ENCODE results near the gene SPRING1. TPM values are rescaled to one million over a fixed set of nuclear protein-coding genes. Genes with fewer than 3 reads are reported as not detected.

The SPRING1 gene
- total and polyA plus RNA-seq, 2 donors (not counting 1 experiment from before 2014, with no cell fraction given): 12.9 to 43.7 TPM

- ATAC-seq (ENCODE audit: low read depth) (no peak), DNase-seq (no peak)
- H3K36me3 ChIP-seq (replicated peaks in 1 of 2; ENCODE audit: control extremely low read depth in 1 of 2, control insufficient read depth in 1 of 2, extremely low read depth in 1 of 2, insufficient read depth in 2 of 2, low read length in 1 of 2): peaks cover 0 to 2% of the 10 kb centered on the region in 2 experiments
- Mint-ChIP-seq H3K4me3 (no peak overlapping the region), H3K27ac (no peak overlapping the region), H3K27me3 (no peaks in the 10 kb centered on the region), H3K9me3 (ENCODE audit: insufficient read depth) (no peaks in the 10 kb centered on the region), H3K4me1 (no peaks in the 10 kb centered on the region)
- no peak for TF ChIP-seq CTCF (IDR thresholded peaks at IDR 0.05)
- no peak for TF ChIP-seq EZH2 (IDR thresholded peaks at IDR 0.05; ENCODE audit: borderline replicate concordance, insufficient read depth, low read depth, low read length, poor library complexity, severe bottlenecking)
- intact Hi-C loops (cut with micrococcal nuclease): no loop called here
- no peaks in the 10 kb centered on the region for H3K4me1 ChIP-seq (ENCODE audit: control insufficient read depth in 2 of 2, insufficient read depth in 2 of 2, low read length in 2 of 2)
- H4K20me1 ChIP-seq (ENCODE audit: control insufficient read depth, insufficient read depth, low read length, poor library complexity, severe bottlenecking): no peaks in the 10 kb centered on the region
- no peak overlapping the region for H3K27ac ChIP-seq (ENCODE audit: low read length in 2 of 2)
- POLR2A ChIA-PET: no interaction called here
- no peaks in the 10 kb centered on the region for H3K9me3 ChIP-seq (ENCODE audit: control extremely low read depth in 1 of 3, control insufficient read depth in 2 of 3, insufficient read depth in 1 of 3, low read length in 2 of 3)
- H3K4me2 ChIP-seq (replicated peaks; ENCODE audit: low read depth, low read length, poor library complexity, severe bottlenecking): no peak overlapping the region
- H2AFZ ChIP-seq (ENCODE audit: insufficient read depth, low read depth, low read length, poor library complexity, severe bottlenecking): no peak overlapping the region
- no peaks in the 10 kb centered on the region for H3K79me2 ChIP-seq (ENCODE audit: control insufficient read depth, insufficient read depth, low read length)
- WGBS (ENCODE audit: insufficient coverage): no CpG with 5 or more reads among the region's 1 CpG
- H3K4me3 ChIP-seq (ENCODE audit: control extremely low read depth in 1 of 5, extremely low read depth in 1 of 5, insufficient read depth in 1 of 5, low read depth in 2 of 5, low read length in 4 of 5): no peak overlapping the region
- H3K27me3 ChIP-seq (replicated peaks in 1 of 4; ENCODE audit: control extremely low read depth in 1 of 4, control insufficient read depth in 3 of 4, insufficient read depth in 4 of 4, low read length in 3 of 4): no peaks in the 10 kb centered on the region
- no peak overlapping the region for H3K9ac ChIP-seq (ENCODE audit: low read length)
- CTCF ChIA-PET: no interaction called here
Measured at GRCh38 chr12:116777245-116777644, 39.4 kb upstream of the SPRING1 start.

GRCh38 chr12:116774020-116774419, 36.2 kb upstream of the SPRING1 start:
- H3K27ac Mint-ChIP-seq: no peak overlapping the region
- Histone ChIP-seq H3K27ac (ENCODE audit: low read length in 2 of 2) (no peak overlapping the region), H3K4me2 (replicated peaks; ENCODE audit: low read depth, low read length, poor library complexity, severe bottlenecking) (no peak overlapping the region), H2AFZ (ENCODE audit: insufficient read depth, low read depth, low read length, poor library complexity, severe bottlenecking) (no peak overlapping the region), H3K4me3 (ENCODE audit: control extremely low read depth in 1 of 5, extremely low read depth in 1 of 5, insufficient read depth in 1 of 5, low read depth in 2 of 5, low read length in 4 of 5) (no peak overlapping the region), H3K36me3 (replicated peaks in 1 of 2; ENCODE audit: control extremely low read depth in 1 of 2, control insufficient read depth in 1 of 2, extremely low read depth in 1 of 2, insufficient read depth in 2 of 2, low read length in 1 of 2) (peaks cover 0 to 1% of the 10 kb centered on the region in 2 experiments), H3K27me3 (replicated peaks in 1 of 4; ENCODE audit: control extremely low read depth in 1 of 4, control insufficient read depth in 3 of 4, insufficient read depth in 4 of 4, low read length in 3 of 4) (no peaks in the 10 kb centered on the region), H3K4me1 (ENCODE audit: control insufficient read depth in 2 of 2, insufficient read depth in 2 of 2, low read length in 2 of 2) (no peaks in the 10 kb centered on the region), H3K79me2 (ENCODE audit: control insufficient read depth, insufficient read depth, low read length) (no peaks in the 10 kb centered on the region), H4K20me1 (ENCODE audit: control insufficient read depth, insufficient read depth, low read length, poor library complexity, severe bottlenecking) (no peaks in the 10 kb centered on the region), H3K9me3 (ENCODE audit: control extremely low read depth in 1 of 3, control insufficient read depth in 2 of 3, insufficient read depth in 1 of 3, low read length in 2 of 3) (no peaks in the 10 kb centered on the region), H3K9ac (ENCODE audit: low read length) (no peak overlapping the region)
- no peak overlapping the region for H3K4me3 Mint-ChIP-seq
- ChIA-PET POLR2A (no interaction called here), CTCF (interaction anchor here (1.1 to 1.9 kb wide), 2 partner anchors 106 to 109 kb away, joined by 4 to 8 read pairs; no protein-coding TSS in a partner anchor)
- DNase-seq (no peak), ATAC-seq (ENCODE audit: low read depth) (no peak)
- H3K4me1 Mint-ChIP-seq: no peaks in the 10 kb centered on the region
- H3K27me3 Mint-ChIP-seq: no peaks in the 10 kb centered on the region
- 100% methylated on average over 1 of the region's 4 CpGs for WGBS (ENCODE audit: insufficient coverage)
- no peak for TF ChIP-seq CTCF (IDR thresholded peaks at IDR 0.05)
- TF ChIP-seq EZH2 (IDR thresholded peaks at IDR 0.05; ENCODE audit: borderline replicate concordance, insufficient read depth, low read depth, low read length, poor library complexity, severe bottlenecking): no peak
- H3K9me3 Mint-ChIP-seq (ENCODE audit: insufficient read depth): no peaks in the 10 kb centered on the region
- intact Hi-C loops (cut with micrococcal nuclease): no loop called here

Data from B cell (primary cell).